ENCODE data around the gene SLC16A3. TPM values are rescaled to one million over a fixed set of nuclear protein-coding genes. Genes with fewer than 3 reads are reported as not detected.
A peak's percentile ranks its signal among the peaks of the same experiment; 100 is the strongest.

The SLC16A3 gene
- total RNA-seq, 2 experiments from 2014 or later = 93.4 to 99.0 TPM

GRCh38 chr17:82280537-82280936 lies 51.7 kb downstream of the SLC16A3 start:
- no peaks in the 10 kb centered on the region for H3K9me3 Mint-ChIP-seq
- CTCF ChIA-PET = no interaction called here
- POLR2A ChIA-PET = interaction anchor here (1.1 kb wide), 1 partner anchor 12 kb away, joined by 3 read pairs; no protein-coding TSS in a partner anchor

GRCh38 chr17:82281076-82281475 lies 52.2 kb downstream of the SLC16A3 start:
- Histone ChIP-seq H3K27me3 (ENCODE audit: control insufficient read depth in 1 of 2, insufficient read depth in 2 of 2, low read length in 2 of 2) (no peaks in the 10 kb centered on the region), H3K9me3 (ENCODE audit: control insufficient read depth in 1 of 2, insufficient read depth in 1 of 2, low read length in 2 of 2) (no peaks in the 10 kb centered on the region), H3K4me1 (ENCODE audit: insufficient read depth, low read length) (peaks cover 30% of the 10 kb centered on the region), H3K4me3 (ENCODE audit: low read length) (no peak overlapping the region), H3K36me3 (ENCODE audit: insufficient read depth, low read length) (no peaks in the 10 kb centered on the region), H3K27ac (ENCODE audit: low read depth in 1 of 2, low read length in 2 of 2) (no peak overlapping the region)
- no peaks in the 10 kb centered on the region for H3K36me3 Mint-ChIP-seq (ENCODE audit: low read depth)
- ChIA-PET POLR2A (interaction anchor here (1.1 kb wide), 1 partner anchor 12 kb away, joined by 3 read pairs; no protein-coding TSS in a partner anchor), CTCF (no interaction called here)
- H3K27me3 Mint-ChIP-seq = no peaks in the 10 kb centered on the region
- H3K4me1 Mint-ChIP-seq (ENCODE audit: low read depth) = peaks cover 8% of the 10 kb centered on the region
- intact Hi-C loops (cut with DNase I, micrococcal nuclease) = no loop called here
- no peak overlapping the region for H3K27ac Mint-ChIP-seq
- no peak for TF ChIP-seq CTCF (IDR thresholded peaks at IDR 0.05)
- H3K4me3 Mint-ChIP-seq = no peak overlapping the region
- no peaks in the 10 kb centered on the region for H3K9me3 Mint-ChIP-seq
- no peak for ATAC-seq (ENCODE audit: poor library complexity)
- no peak for DNase-seq

More at GRCh38 chr17:82280537-82280936, 51.7 kb downstream of the SLC16A3 start:
- Histone ChIP-seq H3K9me3 (ENCODE audit: control insufficient read depth in 1 of 2, insufficient read depth in 1 of 2, low read length in 2 of 2) (no peaks in the 10 kb centered on the region), H3K27ac (ENCODE audit: low read depth in 1 of 2, low read length in 2 of 2) (no peak overlapping the region), H3K4me1 (ENCODE audit: insufficient read depth, low read length) (peaks cover 30% of the 10 kb centered on the region), H3K27me3 (ENCODE audit: control insufficient read depth in 1 of 2, insufficient read depth in 2 of 2, low read length in 2 of 2) (no peaks in the 10 kb centered on the region), H3K36me3 (ENCODE audit: insufficient read depth, low read length) (no peaks in the 10 kb centered on the region), H3K4me3 (ENCODE audit: low read length) (no peak overlapping the region)
- H3K36me3 Mint-ChIP-seq (ENCODE audit: low read depth) = no peaks in the 10 kb centered on the region
- H3K27ac Mint-ChIP-seq = no peak overlapping the region
- ATAC-seq (ENCODE audit: poor library complexity) (no peak), DNase-seq (no peak)
- intact Hi-C loops (cut with DNase I, micrococcal nuclease) = no loop called here
- no peak for TF ChIP-seq CTCF (IDR thresholded peaks at IDR 0.05)
- H3K27me3 Mint-ChIP-seq = no peaks in the 10 kb centered on the region
- peaks cover 8% of the 10 kb centered on the region for H3K4me1 Mint-ChIP-seq (ENCODE audit: low read depth)
- no peak overlapping the region for H3K4me3 Mint-ChIP-seq

GRCh38 chr17:82281502-82282238 lies 52.8 kb downstream of the SLC16A3 start:
- Histone ChIP-seq H3K4me1 (ENCODE audit: insufficient read depth, low read length) (peaks cover 30% of the 10 kb centered on the region), H3K9me3 (ENCODE audit: control insufficient read depth in 1 of 2, insufficient read depth in 1 of 2, low read length in 2 of 2) (no peaks in the 10 kb centered on the region), H3K27ac (ENCODE audit: low read depth in 1 of 2, low read length in 2 of 2) (no peak overlapping the region), H3K4me3 (ENCODE audit: low read length) (no peak overlapping the region), H3K27me3 (ENCODE audit: control insufficient read depth in 1 of 2, insufficient read depth in 2 of 2, low read length in 2 of 2) (no peaks in the 10 kb centered on the region), H3K36me3 (ENCODE audit: insufficient read depth, low read length) (no peaks in the 10 kb centered on the region)
- DNase-seq = no peak
- CTCF ChIA-PET = no interaction called here
- peaks cover 8% of the 10 kb centered on the region for H3K4me1 Mint-ChIP-seq (ENCODE audit: low read depth)
- H3K4me3 Mint-ChIP-seq = no peak overlapping the region
- no peaks in the 10 kb centered on the region for H3K9me3 Mint-ChIP-seq
- intact Hi-C loops (cut with DNase I, micrococcal nuclease) = no loop called here
- ATAC-seq (ENCODE audit: poor library complexity) = peak; percentile 21
- no peaks in the 10 kb centered on the region for H3K36me3 Mint-ChIP-seq (ENCODE audit: low read depth)
- TF ChIP-seq CTCF (IDR thresholded peaks at IDR 0.05) = no peak
- H3K27me3 Mint-ChIP-seq = no peaks in the 10 kb centered on the region
- H3K27ac Mint-ChIP-seq = no peak overlapping the region
- POLR2A ChIA-PET = interaction anchor here (2.6 kb wide), 1 partner anchor 11 kb away, joined by 7 read pairs; no protein-coding TSS in a partner anchor
